Limb (tissue), 2 donors: Measurements from ENCODE around the gene CDC123.
"Not testable (repeated sequence)": the region's sequence is repeated elsewhere in the genome, so short reads cannot be mapped to it uniquely, and the experiment has no call there.

Experiments
- DNase-seq, 2 donors: peaks; one replicate each; pipeline ENCODE4 v3.0.0-alpha.2; 2016; ENCODE audit errors: extremely low spot score in 2 of 2

CDC123 gene

DNA sequence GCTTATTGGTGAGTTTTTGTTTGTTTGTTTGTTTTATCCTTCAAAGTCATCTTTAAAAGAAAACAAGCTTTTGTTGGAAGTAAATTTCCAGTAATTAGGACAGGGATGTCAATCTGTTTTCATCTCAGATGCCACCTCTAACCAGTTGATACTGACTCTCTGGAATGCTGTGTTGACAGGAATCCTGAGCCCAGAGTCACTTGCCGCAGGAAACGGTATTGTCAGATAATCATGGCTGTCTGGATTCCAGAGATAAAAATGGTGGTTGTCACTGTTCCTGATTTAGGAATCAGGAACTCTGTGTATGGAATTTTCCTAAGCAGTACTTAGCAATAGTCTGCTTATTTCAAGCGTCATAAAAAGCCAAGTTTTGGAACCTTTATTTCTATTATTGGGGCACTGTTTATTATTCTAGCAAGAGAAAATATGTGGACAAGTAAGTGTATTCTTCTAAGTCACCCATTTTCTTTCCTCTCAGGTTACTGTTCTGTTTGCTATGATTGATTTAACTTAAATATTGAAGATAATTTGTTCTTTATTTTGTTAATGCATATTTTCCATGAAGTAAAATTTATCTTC is 39.2 kb downstream of the CDC123 start:
- DNase-seq: no peak

DNA sequence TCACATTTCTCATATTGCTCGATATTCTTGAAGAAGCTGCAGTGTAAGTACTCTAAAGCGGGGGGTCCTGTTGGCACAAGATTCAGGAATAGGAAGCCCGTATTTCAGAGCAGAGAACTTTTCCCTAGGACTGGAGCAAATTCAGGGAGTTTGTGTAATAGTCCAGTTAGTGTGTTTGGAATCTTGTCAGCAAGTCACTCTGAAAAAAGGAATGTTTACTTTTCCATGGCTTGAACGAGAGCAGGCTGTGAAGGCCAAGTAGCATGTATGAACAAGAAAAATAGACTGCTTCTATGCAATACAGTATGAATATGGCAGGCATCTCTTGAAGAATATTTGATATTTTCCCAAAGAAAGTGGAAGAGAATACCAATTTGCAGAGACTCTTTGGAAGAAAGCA is 39.8 kb downstream of the CDC123 start:
- no peak for DNase-seq

DNA sequence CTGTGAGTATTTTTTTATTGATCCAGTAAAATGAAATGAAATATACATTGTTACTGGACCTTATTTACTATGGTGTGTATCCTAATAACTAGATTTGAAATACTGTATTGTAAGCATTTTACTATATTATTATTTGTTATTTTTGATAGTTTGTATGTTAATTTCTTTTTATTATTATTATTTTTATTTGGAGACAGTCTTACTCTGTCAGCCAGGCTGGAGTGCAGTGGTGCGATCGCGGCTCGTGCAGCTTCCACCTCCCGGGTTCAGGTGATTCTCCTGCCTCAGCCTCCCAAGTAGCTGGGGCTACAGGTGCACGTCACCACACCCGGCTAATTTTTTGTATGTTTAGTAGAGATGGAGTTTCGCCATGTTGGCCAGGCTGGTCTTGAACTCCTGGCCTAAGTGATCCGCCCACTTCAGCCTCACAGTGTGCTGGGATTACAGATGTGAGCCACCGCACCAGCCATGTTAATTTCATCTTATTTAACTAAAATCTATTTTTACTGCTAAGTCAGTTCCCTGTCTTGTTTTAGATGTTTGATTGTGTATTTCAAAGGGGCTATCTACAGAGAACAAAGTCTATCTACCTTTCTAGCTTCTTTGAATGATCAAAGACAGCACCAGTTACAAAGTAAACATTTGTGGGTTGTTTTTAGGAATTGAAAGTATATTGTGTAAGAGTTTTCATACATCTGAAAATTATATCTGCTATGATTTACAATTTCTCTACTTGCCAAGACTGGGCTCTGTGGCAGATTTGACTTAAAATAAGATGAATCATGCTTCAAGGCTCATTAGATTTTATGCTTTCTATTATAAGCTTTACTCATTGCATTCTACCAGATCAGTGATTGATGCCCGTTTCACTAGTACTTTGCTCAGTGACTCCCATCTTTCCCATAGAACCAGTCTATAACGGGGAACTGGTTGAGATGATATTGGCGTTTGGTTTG is 41.6 kb downstream of the CDC123 start:
- no peak for DNase-seq

DNA sequence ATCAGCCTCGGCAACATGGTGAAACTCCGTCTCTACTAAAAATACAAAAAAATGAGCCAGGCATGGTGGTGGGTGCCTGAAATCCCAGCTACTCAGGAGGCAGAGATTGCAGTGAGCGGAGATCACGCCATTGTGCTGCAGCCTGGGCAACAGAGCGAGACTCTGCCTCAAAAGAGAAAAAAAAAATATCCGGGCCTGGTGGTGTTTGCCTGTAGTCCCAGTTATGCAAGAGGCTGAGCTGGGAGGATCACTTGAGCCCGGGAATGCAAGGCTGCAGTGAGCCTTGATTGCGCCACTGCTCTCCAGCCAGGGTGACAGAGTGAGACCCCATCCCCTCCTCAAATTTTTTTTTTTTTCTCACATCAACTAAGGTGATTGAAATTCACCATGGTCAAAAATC is 42.8 kb downstream of the CDC123 start:
- no peak for DNase-seq

DNA sequence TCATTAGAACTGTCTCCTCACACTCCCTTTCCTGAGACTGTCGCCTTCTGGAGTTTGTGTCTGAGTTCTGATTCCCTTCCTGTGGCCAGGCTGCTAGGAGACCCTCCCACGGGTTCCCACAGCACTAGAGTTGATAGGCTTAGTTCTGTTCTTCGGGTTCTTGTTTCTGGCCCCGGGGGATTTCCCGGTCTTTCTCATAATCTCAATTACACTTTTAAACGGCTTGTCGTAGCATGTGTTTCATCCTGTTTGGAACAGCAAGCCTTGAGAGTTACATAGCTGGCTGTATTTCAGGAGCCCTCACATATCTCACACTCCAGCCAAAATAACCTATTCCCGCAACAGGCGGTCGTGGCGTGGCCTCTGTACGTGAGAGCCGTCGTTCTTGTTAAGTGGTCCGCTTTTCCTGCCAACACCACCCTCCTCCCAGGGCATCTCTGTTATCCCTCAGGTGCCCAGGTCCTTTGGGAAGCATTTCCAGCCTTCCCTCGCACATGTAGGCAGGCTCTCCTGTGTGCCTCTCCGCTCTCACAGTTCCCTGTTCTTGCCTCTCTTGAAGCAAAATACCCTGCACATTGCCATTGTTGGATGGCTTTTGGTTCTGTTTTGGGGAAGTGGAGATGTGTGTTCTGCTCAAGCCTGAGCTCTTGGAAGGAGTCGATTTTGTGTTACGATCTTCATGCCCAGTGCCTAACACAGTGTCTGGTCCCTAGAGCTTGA is 46.0 kb downstream of the CDC123 start:
- peak in 1 of 2 donors; percentile 43 for DNase-seq

DNA sequence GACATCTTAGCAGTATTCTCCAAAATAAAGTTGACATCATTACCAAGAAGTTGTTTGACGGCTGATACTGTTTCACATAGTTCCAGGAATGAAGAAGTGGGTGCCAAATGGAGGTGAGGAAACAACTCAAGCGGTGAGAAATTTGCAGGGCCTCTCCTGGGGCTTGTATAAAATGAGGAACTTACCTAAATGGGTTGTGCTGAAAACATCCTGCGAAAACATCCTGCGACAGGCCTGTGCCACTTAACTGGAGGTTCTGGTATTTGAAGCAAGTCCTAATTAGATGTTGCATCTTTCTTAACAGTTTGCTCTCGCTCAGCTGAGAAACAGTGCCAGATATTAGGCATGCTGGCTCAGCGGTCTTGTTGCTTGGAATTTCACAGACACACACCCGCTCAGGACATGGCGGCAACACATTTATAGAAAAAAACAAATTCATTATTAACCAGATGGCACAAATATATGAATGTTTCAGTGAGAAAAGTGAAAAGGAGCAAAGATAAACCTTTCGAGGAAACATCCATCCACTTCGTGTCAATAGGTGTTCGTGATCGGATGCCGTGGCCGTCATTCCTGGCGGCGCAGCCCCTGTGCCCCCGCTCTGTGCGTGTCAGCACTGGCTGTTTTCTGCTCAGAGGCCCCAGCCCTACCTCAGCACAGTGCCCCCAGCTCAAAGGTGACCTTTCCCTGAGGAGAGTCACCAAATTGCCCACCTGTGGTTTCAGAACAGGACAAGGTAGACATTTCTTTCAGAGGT is 48.1 kb downstream of the CDC123 start:
- no peak for DNase-seq

DNA sequence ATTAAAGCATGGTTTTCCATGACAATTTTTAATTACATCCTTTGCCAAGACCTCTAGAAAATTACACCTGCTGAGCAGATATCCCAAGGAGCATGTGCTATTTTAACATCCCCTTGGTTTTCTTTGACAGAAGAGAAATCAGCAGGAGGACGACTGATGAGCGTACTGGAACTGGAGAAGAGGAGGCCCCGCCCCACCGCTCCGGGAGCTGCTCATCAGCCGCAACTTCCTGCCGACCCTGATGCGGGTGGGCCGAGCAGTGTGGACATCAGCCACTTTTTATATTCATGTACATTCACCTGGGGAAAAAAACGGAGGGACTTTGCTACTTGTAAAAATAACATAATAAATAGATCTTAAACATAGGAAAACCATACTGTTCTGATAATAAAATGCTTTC is 54.2 kb downstream of the CDC123 start:
- no peak for DNase-seq

DNA sequence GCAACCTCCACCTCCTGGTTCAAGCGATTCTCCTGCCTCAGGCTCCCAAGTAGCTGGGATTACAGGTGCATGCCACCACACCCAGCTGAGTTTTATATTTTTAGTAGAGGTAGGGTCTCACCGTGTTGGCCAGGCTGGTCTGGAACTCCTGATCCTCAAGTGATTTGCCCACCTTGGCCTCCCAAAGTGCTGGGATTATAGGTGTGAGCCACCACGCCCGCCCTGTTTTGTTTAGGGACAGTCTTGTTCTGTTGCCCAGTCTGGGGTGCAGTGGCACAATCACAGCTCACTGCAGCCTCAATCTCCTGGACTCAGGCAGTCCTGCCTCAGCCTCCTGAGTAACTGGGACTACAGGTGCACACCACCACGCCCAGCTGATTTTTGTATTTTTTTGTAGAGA is 54.7 kb downstream of the CDC123 start:
- DNase-seq: not testable (repeated sequence)

DNA sequence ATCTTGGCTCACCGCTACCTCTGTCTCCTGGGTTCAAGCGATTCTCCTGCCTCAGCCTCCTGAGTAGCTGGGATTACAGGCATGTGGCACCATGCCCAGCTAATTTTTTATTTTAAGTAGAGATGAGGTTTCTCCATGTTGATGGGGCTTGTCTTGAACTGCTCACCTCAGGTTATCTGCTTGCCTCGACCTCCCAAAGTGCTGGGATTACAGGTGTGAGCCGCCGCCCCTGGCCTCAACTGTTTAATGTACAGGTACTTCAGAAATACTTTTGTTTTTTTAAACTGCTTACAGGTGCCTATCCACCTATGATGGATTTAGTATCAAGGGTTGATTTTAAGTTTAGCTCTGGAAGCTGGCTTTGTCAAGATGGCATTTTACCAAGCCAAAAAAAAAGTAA is 55.6 kb downstream of the CDC123 start:
- no peak for DNase-seq

DNA sequence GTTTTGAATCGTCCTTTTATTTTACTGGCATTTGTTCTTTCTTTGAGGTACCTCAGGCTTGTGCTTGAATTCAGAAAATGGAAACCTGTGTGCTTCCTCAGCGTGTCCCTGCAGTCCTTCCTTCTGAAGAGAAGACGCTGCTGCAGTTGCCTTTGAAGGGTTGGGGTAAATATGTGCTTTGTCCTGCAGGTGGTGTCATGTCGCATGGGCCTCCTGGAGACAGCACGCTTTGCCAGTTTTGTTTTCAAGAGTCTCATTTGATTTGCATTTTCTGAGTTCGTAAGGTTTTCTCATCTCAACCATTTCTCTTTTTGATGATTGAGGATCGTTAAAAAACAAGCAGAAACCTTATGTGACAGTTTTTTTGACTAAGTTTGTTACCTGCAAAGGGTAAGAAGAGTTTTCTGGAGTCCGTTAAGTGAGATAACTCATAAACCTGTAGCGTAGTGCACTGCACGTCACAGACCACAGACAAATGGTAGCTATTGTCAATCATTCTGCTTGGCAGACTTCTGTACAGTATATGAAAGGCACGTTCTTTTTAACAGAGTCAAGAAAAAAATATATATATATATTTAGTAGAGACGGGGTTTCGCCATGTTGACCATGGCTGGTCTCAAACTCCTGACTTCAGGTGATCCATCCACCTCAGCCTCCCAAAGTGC is 57.0 kb downstream of the CDC123 start:
- no peak for DNase-seq

DNA sequence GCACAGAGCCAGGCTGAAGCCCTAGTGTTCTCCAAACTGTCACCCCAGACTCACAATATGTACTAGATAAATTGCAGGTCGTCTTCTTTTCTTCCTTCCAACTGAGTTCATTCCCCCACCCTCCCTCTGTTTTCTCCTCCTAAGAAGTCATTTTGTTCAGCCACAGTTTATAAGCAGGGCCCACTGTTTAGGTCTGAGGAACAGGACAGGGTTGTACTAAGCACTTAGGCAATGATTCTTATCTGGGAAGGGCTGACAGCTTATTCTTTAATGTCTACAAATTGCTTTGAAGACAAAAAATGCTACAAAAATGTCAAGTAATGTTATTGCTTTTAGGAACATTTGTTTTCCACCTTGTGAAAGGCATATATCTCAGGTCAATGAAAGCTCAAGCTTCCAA is 59.1 kb downstream of the CDC123 start:
- DNase-seq: no peak

DNA sequence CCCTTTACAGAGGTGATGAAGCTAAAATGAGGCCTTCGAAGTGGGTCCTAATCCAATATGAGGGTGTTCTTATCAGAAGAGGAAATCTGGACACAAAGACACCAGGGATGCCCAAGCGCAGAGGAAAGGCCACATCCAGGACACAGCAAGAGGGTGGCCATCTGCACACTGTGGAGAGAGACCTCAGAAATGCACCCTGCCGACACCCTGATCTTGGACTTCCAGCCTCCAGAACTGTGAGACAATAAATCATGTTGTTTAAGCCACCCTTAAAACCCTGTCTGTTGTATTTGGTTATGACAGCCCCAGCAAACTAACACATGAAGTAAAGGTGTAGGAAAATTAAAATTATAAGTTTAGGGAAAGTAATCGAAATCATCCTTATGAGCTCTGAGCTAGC is 64.0 kb downstream of the CDC123 start:
- DNase-seq: no peak

DNA sequence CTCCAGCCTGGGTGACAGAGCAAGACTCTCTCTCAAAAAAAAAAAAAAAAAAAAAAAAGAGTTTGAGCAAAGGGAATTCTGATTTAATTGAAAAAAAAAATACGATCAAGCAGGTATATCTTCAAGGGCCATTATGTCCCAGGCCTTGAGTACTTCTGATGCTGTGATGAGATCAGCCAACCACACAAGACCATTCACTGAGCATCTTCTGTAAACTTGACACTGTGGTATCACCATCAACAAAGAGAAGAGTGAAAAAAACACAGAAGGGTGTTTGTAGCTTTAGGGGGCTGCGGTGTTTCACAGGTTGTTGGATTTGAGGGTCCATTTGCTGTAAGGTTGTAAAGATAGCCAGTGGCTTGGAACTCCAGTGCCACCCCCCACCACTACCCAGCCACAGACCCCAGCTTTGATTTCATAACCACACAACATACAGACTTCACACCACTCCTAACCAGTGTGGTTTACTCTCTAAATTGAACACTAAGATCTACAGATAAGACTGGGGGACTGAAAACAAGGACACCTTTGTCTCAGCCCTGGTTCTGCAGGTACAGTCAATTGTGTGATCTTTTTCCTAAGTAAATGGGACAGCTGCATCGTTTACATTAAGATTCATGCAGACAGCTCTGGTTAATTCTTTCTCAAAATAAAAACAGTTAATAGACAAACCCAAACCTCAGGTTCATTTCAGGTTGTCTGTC is 66.4 kb downstream of the CDC123 start:
- no peak for DNase-seq

DNA sequence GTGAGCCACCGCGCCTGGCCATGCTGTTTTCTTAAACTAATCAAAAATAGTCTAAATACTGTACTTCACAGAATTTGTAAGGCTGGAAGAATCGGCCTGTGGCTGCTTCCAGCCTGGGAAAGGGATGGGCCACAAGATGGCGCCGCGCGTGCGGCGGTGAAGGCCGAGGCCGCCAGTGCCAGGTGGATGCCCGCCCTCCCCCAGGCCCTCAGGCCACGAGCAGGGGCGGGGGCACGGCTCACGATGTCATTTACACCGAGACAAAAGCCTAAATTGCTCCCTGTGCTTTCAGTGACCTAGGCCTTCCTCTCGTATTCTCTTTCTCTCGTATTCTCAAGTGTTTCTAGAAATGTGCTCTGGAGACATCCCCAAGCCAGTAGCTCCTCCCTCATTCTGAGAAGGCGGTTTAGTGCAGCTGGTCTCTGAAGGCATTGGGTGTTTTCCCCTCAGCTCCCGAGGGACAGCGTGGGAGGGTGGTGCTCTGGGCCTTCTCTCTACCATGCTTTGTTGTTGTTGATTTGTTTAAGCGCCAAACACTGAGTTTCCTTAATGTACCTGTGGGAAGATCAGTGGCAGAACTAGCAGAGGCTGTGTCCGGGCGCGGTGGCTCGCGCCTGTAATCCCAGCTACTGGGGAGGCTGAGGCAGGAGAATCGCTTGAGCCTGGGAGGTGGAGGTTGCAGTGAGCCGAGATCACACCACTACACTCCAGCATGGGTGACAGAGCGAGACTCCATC is 68.4 kb downstream of the CDC123 start:
- DNase-seq: peak; percentile 75 to 89

DNA sequence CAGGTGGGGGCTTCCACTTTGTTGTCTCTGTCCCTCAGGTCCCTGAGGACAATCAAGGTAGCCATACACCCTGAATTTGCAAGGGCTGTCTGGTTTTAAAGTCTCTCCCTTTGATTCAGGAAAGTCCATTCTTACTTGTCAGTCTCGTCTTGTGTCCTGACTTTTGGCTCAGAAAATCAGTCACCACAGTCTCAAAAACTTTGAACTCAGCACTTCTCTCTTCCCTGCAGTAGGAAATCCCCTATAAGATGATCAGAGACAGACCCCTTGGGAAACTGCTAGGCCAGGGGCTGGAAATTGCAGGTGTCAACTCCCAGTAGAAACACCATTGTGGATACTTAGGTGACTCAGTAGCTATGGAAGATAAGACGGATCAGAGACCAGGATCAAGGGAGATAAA is 73.1 kb downstream of the CDC123 start:
- DNase-seq: no peak

DNA sequence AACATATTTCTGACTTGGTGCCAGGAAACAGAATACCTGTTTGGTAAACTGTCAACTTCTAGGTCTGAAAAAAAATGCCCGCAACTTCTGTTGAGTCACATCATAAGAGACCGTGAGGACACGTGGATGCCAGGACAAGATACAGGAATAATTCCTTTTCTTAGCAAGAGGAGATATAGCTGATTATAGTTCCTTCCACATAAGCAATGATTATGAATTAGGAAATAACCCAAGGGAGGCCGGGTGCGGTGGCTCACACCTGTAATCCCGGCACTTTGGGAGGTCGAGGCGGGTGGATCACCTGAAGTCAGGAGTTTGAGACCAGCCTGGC is 75.2 kb downstream of the CDC123 start:
- no peak for DNase-seq

DNA sequence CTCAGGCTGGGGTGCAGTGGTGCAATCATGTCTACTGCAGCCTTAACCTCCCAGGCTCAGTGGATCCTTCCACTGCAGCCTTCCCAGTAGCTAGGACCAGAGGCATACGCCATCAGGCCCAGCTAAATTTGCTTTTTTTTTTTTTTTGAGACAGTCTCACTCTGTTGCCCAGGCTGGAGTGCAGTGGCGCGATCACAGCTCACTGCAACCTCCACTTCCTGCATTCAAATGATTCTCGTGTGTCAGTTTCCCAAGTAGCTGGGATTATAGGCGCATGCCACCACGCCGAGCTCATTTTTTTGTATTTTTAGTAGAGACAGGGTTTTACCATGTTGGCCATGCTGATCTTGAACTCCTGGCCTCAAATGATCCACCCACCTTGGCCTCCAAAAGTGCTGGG is 81.9 kb downstream of the CDC123 start:
- DNase-seq: not testable (repeated sequence)

DNA sequence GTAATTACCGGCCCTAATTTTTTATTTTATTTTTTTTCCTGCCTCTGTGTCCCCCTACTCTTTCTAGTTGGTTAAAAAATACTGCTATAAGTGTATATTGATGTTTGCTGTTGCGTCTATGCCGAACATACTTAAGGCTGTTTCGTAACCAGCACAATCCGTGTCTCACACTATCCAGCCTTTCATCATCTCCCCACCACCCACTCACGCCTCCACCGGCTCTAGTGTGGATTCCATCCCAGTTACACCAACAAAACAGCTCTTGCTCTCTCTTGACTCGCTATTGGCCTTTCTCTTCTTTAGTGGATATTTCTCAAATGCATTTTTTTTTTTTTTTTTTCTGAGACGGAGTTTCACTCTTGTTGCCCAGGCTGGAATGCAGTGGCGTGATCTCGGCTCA is 83.3 kb downstream of the CDC123 start:
- no peak for DNase-seq

DNA sequence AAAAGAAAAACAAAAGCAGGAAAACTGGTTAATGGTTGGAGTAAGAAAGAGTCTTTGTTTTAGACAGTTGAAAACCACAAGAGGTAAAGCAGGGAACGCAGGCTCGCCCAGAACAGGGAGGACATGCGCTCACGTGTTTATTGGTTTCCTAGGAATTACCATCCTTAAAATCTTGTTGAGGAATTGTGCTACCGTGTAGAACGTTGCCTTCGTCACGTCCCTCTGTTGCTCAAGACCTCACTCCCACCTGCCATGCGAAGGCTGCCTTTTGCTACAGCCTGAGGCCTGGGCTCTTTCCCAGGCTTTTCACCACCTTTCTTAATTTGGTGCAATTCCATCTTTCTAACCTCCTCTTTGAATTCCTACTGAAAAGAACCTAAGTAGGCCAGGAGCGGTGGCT is 91.8 kb downstream of the CDC123 start:
- no peak for DNase-seq

DNA sequence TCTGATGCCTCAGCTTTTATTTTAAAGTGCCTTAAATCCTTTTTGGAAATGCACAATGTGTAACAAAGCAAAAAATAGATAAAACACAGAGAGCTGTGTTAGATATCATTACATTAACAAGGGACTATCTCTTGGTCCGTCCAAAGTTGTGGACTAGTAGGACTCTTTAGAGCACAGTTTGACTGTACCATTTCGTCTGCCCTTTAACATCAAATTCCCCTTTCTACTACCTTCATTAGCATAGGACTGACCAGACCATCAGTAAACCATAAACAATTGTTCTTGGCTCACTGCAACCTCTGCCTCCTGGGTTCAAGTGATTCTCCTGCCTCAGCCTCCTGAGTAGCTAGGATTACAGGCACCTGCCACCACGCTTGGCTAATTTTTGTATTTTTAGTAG is 101.8 kb downstream of the CDC123 start:
- DNase-seq: not testable (repeated sequence)
